K562 (cell line): ENCODE data around the gene SLC39A5. TPM values are rescaled to one million over a fixed set of nuclear protein-coding genes. Genes with fewer than 3 reads are reported as not detected.
A peak's percentile ranks its signal among the peaks of the same experiment; 100 is the strongest.

Experiments used
- ATAC-seq: fragments of 200-7000 bp; cut with Tn5 transposase; 3 replicates; pipeline ENCODE4 v1.9.1; 2020; ENCODE audit warnings: moderate library complexity
- BruUV-seq: library from RNA; stranded (reverse); fragments of 400-500 nt; replicated peaks from 2 replicates; lab custom pipeline; 2021; lab: Mats Ljungman, UMichigan
- CTCF ChIA-PET: fragments of 300-600 bp; formaldehyde crosslinking; extraction: SDS; loops from one replicate; lab custom pipeline; 2021; ENCODE audit warnings: low intra/inter-chr PET ratio; lab: Yijun Ruan, JAX
- POLR2A ChIA-PET: fragments of 300-600, 350-650 bp; sonication (Branson Sonifier 250); formaldehyde crosslinking; extraction: SDS; loops from one replicate; lab custom pipeline; 2021; ENCODE audit warnings: antibody characterized with exemption, inconsistent platforms; lab: Yijun Ruan, JAX
- DNase-seq, 4 experiments: peaks; one replicate each; pipeline versions ENCODE4 v3.0.0 to v3.0.0-alpha.2; 2011 to 2018; ENCODE audit warnings: low spot score in 3 of 4, mixed read lengths in 3 of 4; ENCODE audit errors: extremely low read depth in 1 of 4
- FAIRE-seq: peaks from 2 replicates; lab custom pipeline; 2011; peaks lifted over from hg19 to GRCh38; lab: Jason Lieb, UNC
- H2AFZ ChIP-seq: 2 replicates; pipeline ENCODE4 v1.6.0; 2011; ENCODE audit warnings: low read depth, low read length, control low read depth, inconsistent platforms
- H3K27ac ChIP-seq: fragments of 200-600 bp; 3 replicates; pipeline ENCODE4 v1.8.0; 2011; ENCODE audit warnings: low read depth, mild to moderate bottlenecking, control low read depth, inconsistent platforms, low read length, moderate library complexity, mixed read lengths; ENCODE audit errors: extremely low read depth
- H3K27me3 ChIP-seq, 2 experiments: fragments of 300-600 bp in 1 of 2; 2 replicates in 1 of 2; 3 replicates in 1 of 2; pipeline versions ENCODE4 v1.6.0 to v1.8.0; 2011; ENCODE audit warnings: inconsistent platforms in 2 of 2, low read length in 2 of 2, mild to moderate bottlenecking in 1 of 2, mixed read lengths in 1 of 2, moderate library complexity in 1 of 2; ENCODE audit not compliant: control insufficient read depth in 2 of 2, insufficient read depth in 2 of 2
- H3K36me3 ChIP-seq: fragments of 300-600 bp; 3 replicates; pipeline ENCODE4 v1.8.0; 2011; ENCODE audit warnings: mild to moderate bottlenecking, low read length, inconsistent platforms; ENCODE audit not compliant: control insufficient read depth, insufficient read depth
- H3K4me1 ChIP-seq, 2 experiments: fragments of 200-600 bp in 1 of 2; replicated peaks in 1 of 2; 2 replicates in 1 of 2; 3 replicates in 1 of 2; pipeline versions ENCODE4 v1.5.1 to v1.8.0; 2011; ENCODE audit warnings: inconsistent platforms in 2 of 2, low read length in 2 of 2, mild to moderate bottlenecking in 1 of 2, mixed read lengths in 1 of 2, moderate library complexity in 1 of 2; ENCODE audit not compliant: control insufficient read depth in 2 of 2, insufficient read depth in 2 of 2
- H3K4me2 ChIP-seq: 2 replicates; pipeline ENCODE4 v1.6.1; 2011; ENCODE audit warnings: low read length, control low read depth, inconsistent platforms, mixed read lengths; ENCODE audit not compliant: insufficient read depth
- H3K4me3 ChIP-seq: fragments of 200-600 bp; sonication (generic), shearing (Covaris generic); 2 replicates; pipeline ENCODE4 v1.5.1; 2016; ENCODE audit warnings: control low read depth, inconsistent platforms
- H3K79me2 ChIP-seq: fragments of 200-600 bp; 3 replicates; pipeline ENCODE4 v1.8.0; 2011; ENCODE audit warnings: low read length, inconsistent platforms; ENCODE audit not compliant: control insufficient read depth, insufficient read depth
- H3K9ac ChIP-seq, 2 experiments: 2 replicates each; pipeline versions ENCODE4 v1.6.0 to v1.6.1; 2011; ENCODE audit warnings: low read depth in 2 of 2, low read length in 2 of 2, control low read depth in 1 of 2, inconsistent platforms in 1 of 2, mild to moderate bottlenecking in 1 of 2, mixed read lengths in 1 of 2; ENCODE audit not compliant: insufficient read depth in 1 of 2
- H3K9me1 ChIP-seq: one replicate; pipeline ENCODE4 v1.6.0; 2011; ENCODE audit warnings: inconsistent platforms, mild to moderate bottlenecking, low read length, moderate library complexity; ENCODE audit not compliant: control insufficient read depth, insufficient read depth
- H3K9me3 ChIP-seq: replicated peaks from 2 replicates; pipeline ENCODE4 v1.5.1; 2011; ENCODE audit warnings: low read depth, low read length, inconsistent platforms; ENCODE audit not compliant: control insufficient read depth, insufficient read depth
- H4K20me1 ChIP-seq: replicated peaks from 2 replicates; pipeline ENCODE4 v1.6.1; 2011; ENCODE audit warnings: low read length, inconsistent platforms, mixed read lengths; ENCODE audit not compliant: control insufficient read depth, insufficient read depth
- BCL6 ChIP-seq: fragments of 250-450 bp; sonication (Bioruptor Pico); IDR thresholded peaks from 2 replicates; pipeline ENCODE4 v1.4.0; 2020
- BCOR ChIP-seq: fragments of 450-650 bp; IDR thresholded peaks from 2 replicates; pipeline ENCODE4 v1.6.1; 2016
- ESRRA ChIP-seq: fragments of 450-650 bp; IDR thresholded peaks from 2 replicates; pipeline ENCODE4 v1.6.1; 2014; ENCODE audit warnings: low read depth, mild to moderate bottlenecking, moderate library complexity, borderline replicate concordance
- HMGN3 ChIP-seq: IDR thresholded peaks from 2 replicates; pipeline ENCODE4 v1.6.1; 2011; ENCODE audit warnings: borderline replicate concordance, low read depth, mild to moderate bottlenecking, mixed read lengths, low read length; ENCODE audit not compliant: insufficient read length; ENCODE audit errors: extremely low read depth
- PHB ChIP-seq: fragments of 250-450 bp; sonication (Bioruptor Pico); IDR thresholded peaks from 2 replicates; pipeline ENCODE4 v1.5.0; 2021
- ZNF121 ChIP-seq: sonication (generic); formaldehyde crosslinking; conservative IDR thresholded peaks from 2 replicates; pipeline ENCODE4 v1.8.0; 2022; ENCODE audit warnings: missing genetic modification reagents
- ZNF324 ChIP-seq: fragments of 250-450 bp; sonication (Bioruptor Pico); IDR thresholded peaks from 2 replicates; pipeline ENCODE4 v1.4.0; 2020; ENCODE audit warnings: mild to moderate bottlenecking
- ZNF589 ChIP-seq: fragments of 200-800 bp; sonication (Bioruptor generic); IDR thresholded peaks from 2 replicates; pipeline ENCODE4 v1.6.1; 2016; ENCODE audit warnings: low read depth, missing genetic modification characterization, missing compliant biosample characterization
- ZNF830 ChIP-seq: fragments of 250-450 bp; sonication (Bioruptor Pico); IDR thresholded peaks from 2 replicates; pipeline ENCODE4 v1.5.0; 2021; ENCODE audit warnings: mild to moderate bottlenecking
- WGBS: fragments of 100-300 bp; shearing (Covaris generic); methylation state at CpG from one replicate; pipeline ENCODE4 v1.1.6; 2016; ENCODE audit warnings: low coverage, mixed read lengths; ENCODE audit not compliant: insufficient coverage; ENCODE audit errors: missing lambda C conversion rate; 5-methylcytosine and 5-hydroxymethylcytosine counted together
- in situ Hi-C: fragments of 300-500 bp; cut with MboI; formaldehyde crosslinking; loops from 4 replicates; pipeline ENCODE4 v1.15.0; 2018; ENCODE audit warnings: inconsistent platforms, mixed read lengths
- intact Hi-C: fragments of 100-400 bp; cut with micrococcal nuclease; formaldehyde crosslinking; loops from 2 replicates; pipeline ENCODE4 v1.14.2; 2022
- polyA plus RNA-seq, 8 experiments: library from polyadenylated mRNA; depleted of rRNA in 4 of 8; stranded (reverse) in 5 of 8; unstranded in 3 of 8; fragments of >200 nt; fragmentation: Nextera tagmentation in 2 of 8; fragmentation: Illumina TruSeq in 1 of 8; extraction: Ambion mirVana in 2 of 8; extraction: Trizol in 1 of 8; gene quantifications; 2 replicates each; pipeline versions ENCODE4 v1.2.1 to v1.2.3, GENCODE V29; 2011 to 2014; ENCODE audit warnings: inconsistent platforms in 1 of 8, missing spikeins in 1 of 8
- total RNA-seq, 7 experiments: library from RNA; depleted of rRNA in 6 of 7; stranded (reverse); fragments of >200 nt in 6 of 7; fragmentation: Illumina TruSeq in 2 of 7; extraction: Trizol in 2 of 7; gene quantifications; 2 replicates each; pipeline versions ENCODE4 v1.2.1 to v1.2.3, GENCODE V29; 2011 to 2021; ENCODE audit warnings: low replicate concordance in 1 of 7
- TF ChIP-seq, protein P1 (sequence below), 3 experiments: fragments of 200-800 bp in 1 of 3; sonication (Bioruptor generic) in 1 of 3; sonication (generic) in 1 of 3; formaldehyde crosslinking in 1 of 3; IDR thresholded peaks; 2 replicates each; pipeline versions ENCODE4 v1.6.1 to v1.8.0; 2016 to 2022; ENCODE audit warnings: mild to moderate bottlenecking in 2 of 3, missing compliant biosample characterization in 2 of 3, missing genetic modification characterization in 2 of 3, missing genetic modification reagents in 1 of 3
- TF ChIP-seq, protein P2 (sequence below): fragments of 250-450 bp; sonication (Bioruptor Pico); IDR thresholded peaks from 2 replicates; pipeline ENCODE4 v1.4.0; 2020; ENCODE audit warnings: mild to moderate bottlenecking, moderate library complexity, borderline replicate concordance
- TF ChIP-seq, protein P3 (sequence below): sonication (generic); formaldehyde crosslinking; IDR thresholded peaks from 2 replicates; pipeline ENCODE4 v1.9.0; 2022; ENCODE audit warnings: mild to moderate bottlenecking, missing genetic modification reagents
- TF ChIP-seq, protein P4 (sequence below): sonication (generic); formaldehyde crosslinking; IDR thresholded peaks from 2 replicates; pipeline ENCODE4 v1.8.0; 2022; ENCODE audit warnings: mild to moderate bottlenecking, missing genetic modification reagents
- TF ChIP-seq, protein P5 (sequence below): IDR thresholded peaks from 2 replicates; pipeline ENCODE4 v1.6.1; 2011; ENCODE audit not compliant: insufficient read length; ENCODE audit errors: extremely low read depth

The SLC39A5 gene
- total and polyA plus RNA-seq, 9 of the 15 experiments (the other 6 are each of a cell fraction or from before 2014, with no cell fraction given), result 0.08 to 0.10 TPM; not detected in 7

DNA sequence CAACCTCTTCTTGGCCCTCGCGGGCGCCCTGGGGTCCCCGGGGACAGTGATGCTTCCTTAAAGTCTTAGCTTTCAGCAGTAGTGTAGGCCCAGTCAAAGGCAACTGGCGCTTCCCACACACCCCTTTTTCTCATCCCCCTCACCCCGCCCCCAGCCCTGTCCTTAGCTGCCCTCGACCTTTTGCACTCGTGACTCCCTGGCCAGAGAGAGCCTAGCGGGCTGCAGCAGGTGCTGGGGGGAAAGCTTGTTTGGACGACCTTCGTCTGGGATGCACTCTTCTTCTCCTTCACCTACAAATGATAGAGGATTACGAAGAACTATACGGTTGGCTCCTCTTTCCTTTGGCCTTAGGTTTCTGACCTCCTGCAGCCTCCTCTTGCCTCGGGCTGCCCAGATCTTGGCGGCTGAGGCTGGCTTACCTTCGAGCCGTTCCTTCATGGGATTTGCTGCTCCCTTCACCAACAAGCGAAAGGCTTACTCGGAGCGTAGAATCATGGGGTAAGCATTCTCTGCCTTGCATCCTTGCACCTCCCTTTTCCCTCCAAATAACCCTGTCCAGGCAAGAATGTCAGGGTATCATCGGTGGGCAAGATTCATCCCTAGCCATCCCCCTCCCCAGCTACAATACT, 37.7 kb downstream of the SLC39A5 start (continued):
- TF ChIP-seq ZNF324 (CRISPR knock-in tag) (no peak), ZNF589 (no peak)

DNA sequence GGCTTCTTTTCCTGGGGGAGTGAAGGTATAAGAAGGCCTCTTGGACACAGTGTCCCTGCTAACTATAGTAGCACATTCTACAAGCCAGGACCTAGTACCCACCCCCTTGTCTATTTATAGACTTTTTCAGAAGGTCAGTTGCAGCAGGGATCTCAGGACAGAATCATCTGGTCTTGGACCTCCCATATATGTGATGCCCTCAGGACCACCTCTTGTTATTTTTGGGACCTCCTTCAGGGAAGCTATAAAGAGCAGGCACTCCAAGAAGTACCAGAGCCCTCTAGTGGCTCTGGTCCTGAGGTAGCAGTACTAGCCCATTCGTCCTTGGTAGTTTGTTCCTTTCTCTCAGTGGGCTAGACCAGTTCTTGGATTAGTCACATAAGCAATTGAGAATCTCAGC, 41.2 kb downstream of the SLC39A5 start:
- no peak overlapping the region for H3K9ac ChIP-seq
- H3K4me1 ChIP-seq, result peaks cover 6 to 17% of the 10 kb centered on the region in 2 experiments; a peak in 3 of 5 replicates
- in situ Hi-C loops, result no loop called here
- no peaks in the 10 kb centered on the region for H3K9me3 ChIP-seq
- no peak overlapping the region for H3K27ac ChIP-seq
- no peak overlapping the region for H2AFZ ChIP-seq
- no peaks in the 10 kb centered on the region for H3K27me3 ChIP-seq
- intact Hi-C loops, result loop anchor here (2.0 kb wide), 1 partner anchor 78 kb away; no protein-coding TSS in a partner anchor
- no peaks in the 10 kb centered on the region for H3K9me1 ChIP-seq
- no peak overlapping the region for H3K4me2 ChIP-seq
- WGBS, result 19% methylated on average over 1 of the region's 1 CpG
- peak; percentile 78 for FAIRE-seq
- H3K4me3 ChIP-seq, result no peak overlapping the region
- H3K36me3 ChIP-seq, result peaks cover 67% of the 10 kb centered on the region
- ChIA-PET POLR2A (interaction anchor here (0.6 to 2.9 kb wide), 8 partner anchors 8 to 144 kb away, joined by 3 to 13 read pairs (median 4); partner anchors contain the start of gene ANKRD52), CTCF (no interaction called here)
- BruUV-seq, result no TSS peak
- ATAC-seq, result peak; percentile 64
- H3K79me2 ChIP-seq, result no peaks in the 10 kb centered on the region
- H4K20me1 ChIP-seq, result no peaks in the 10 kb centered on the region
- peak; percentile 34 to 58 (median 44) for DNase-seq
- 0 out of 2 replicates have a peak, but pooled peaks have one; percentile 18 for TF ChIP-seq ESRRA
- TF ChIP-seq, protein P1, sequence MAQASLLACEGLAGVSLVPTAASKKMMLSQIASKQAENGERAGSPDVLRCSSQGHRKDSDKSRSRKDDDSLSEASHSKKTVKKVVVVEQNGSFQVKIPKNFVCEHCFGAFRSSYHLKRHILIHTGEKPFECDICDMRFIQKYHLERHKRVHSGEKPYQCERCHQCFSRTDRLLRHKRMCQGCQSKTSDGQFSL (CRISPR knock-in tag; IDR thresholded peaks at IDR 0.05), result no peak
- TF ChIP-seq, protein P1 (tag; IDR thresholded peaks at IDR 0.05), result no peak
- TF ChIP-seq BCOR, result no peak
- no peak for TF ChIP-seq HMGN3
- TF ChIP-seq PHB (CRISPR knock-in tag), result no peak
- TF ChIP-seq BCL6 (CRISPR knock-in tag), result no peak
- TF ChIP-seq, protein P2, sequence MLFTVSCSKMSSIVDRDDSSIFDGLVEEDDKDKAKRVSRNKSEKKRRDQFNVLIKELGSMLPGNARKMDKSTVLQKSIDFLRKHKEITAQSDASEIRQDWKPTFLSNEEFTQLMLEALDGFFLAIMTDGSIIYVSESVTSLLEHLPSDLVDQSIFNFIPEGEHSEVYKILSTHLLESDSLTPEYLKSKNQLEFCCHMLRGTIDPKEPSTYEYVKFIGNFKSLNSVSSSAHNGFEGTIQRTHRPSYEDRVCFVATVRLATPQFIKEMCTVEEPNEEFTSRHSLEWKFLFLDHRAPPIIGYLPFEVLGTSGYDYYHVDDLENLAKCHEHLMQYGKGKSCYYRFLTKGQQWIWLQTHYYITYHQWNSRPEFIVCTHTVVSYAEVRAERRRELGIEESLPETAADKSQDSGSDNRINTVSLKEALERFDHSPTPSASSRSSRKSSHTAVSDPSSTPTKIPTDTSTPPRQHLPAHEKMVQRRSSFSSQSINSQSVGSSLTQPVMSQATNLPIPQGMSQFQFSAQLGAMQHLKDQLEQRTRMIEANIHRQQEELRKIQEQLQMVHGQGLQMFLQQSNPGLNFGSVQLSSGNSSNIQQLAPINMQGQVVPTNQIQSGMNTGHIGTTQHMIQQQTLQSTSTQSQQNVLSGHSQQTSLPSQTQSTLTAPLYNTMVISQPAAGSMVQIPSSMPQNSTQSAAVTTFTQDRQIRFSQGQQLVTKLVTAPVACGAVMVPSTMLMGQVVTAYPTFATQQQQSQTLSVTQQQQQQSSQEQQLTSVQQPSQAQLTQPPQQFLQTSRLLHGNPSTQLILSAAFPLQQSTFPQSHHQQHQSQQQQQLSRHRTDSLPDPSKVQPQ (CRISPR knock-in tag), result no peak
- TF ChIP-seq, protein P3, sequence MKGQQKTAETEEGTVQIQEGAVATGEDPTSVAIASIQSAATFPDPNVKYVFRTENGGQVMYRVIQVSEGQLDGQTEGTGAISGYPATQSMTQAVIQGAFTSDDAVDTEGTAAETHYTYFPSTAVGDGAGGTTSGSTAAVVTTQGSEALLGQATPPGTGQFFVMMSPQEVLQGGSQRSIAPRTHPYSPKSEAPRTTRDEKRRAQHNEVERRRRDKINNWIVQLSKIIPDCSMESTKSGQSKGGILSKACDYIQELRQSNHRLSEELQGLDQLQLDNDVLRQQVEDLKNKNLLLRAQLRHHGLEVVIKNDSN (CRISPR knock-in tag), result no peak
- TF ChIP-seq ZNF121 (CRISPR knock-in tag), result no peak
- TF ChIP-seq ZNF830 (CRISPR knock-in tag), result no peak
- TF ChIP-seq, protein P4, sequence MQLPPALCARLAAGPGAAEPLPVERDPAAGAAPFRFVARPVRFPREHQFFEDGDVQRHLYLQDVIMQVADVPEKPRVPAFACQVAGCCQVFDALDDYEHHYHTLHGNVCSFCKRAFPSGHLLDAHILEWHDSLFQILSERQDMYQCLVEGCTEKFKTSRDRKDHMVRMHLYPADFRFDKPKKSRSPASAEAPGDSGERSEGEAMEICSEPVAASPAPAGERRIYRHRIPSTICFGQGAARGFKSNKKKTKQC (CRISPR knock-in tag), result no peak
- TF ChIP-seq, protein P5, sequence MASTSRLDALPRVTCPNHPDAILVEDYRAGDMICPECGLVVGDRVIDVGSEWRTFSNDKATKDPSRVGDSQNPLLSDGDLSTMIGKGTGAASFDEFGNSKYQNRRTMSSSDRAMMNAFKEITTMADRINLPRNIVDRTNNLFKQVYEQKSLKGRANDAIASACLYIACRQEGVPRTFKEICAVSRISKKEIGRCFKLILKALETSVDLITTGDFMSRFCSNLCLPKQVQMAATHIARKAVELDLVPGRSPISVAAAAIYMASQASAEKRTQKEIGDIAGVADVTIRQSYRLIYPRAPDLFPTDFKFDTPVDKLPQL, result no peak
